ENCODE data around the gene GGCT.

DNA sequence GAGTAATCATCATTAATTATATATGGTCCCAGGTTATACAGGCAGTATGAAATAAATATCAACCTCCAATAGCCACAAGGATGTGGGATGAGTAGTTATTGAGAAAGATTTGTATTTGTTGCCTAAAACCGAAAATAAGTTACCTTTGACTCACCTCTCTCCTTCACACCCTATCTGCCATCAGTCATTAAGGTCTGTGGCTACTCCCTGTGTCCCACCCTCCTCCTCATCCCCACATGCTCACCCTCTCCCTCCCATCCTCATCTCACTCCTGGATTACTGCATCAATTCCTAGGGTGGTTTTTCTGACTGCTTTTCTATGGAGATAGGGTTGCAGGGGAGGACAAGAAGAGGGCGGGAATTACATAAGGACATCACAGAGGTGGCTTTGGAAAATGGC is 9.1 kb upstream of the GGCT start:
- TF ChIP-seq, protein P1, sequence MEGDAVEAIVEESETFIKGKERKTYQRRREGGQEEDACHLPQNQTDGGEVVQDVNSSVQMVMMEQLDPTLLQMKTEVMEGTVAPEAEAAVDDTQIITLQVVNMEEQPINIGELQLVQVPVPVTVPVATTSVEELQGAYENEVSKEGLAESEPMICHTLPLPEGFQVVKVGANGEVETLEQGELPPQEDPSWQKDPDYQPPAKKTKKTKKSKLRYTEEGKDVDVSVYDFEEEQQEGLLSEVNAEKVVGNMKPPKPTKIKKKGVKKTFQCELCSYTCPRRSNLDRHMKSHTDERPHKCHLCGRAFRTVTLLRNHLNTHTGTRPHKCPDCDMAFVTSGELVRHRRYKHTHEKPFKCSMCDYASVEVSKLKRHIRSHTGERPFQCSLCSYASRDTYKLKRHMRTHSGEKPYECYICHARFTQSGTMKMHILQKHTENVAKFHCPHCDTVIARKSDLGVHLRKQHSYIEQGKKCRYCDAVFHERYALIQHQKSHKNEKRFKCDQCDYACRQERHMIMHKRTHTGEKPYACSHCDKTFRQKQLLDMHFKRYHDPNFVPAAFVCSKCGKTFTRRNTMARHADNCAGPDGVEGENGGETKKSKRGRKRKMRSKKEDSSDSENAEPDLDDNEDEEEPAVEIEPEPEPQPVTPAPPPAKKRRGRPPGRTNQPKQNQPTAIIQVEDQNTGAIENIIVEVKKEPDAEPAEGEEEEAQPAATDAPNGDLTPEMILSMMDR (IDR thresholded peaks at IDR 0.05 in 8 of 11, conservative IDR thresholded peaks at IDR 0.05 in 3 of 11) = no peak
- TF ChIP-seq POLR2AphosphoS5 (IDR thresholded peaks at IDR 0.05) = no peak

All from spleen (tissue), 7 donors.